HepG2 (cell line): ENCODE data around the gene BIRC5. TPM values are rescaled to one million over a fixed set of nuclear protein-coding genes. Genes with fewer than 3 reads are reported as not detected.
A peak's percentile ranks its signal among the peaks of the same experiment; 100 is the strongest.

Experiments
- ATAC-seq: fragments of 200-7000 bp; cut with Tn5 transposase; 3 replicates; pipeline ENCODE4 v1.9.1; 2020; ENCODE audit warnings: mild to moderate bottlenecking, moderate library complexity
- BruUV-seq: library from RNA; stranded (reverse); fragments of 400-500 nt; replicated peaks from 2 replicates; lab custom pipeline; 2021; lab: Mats Ljungman, UMichigan
- CTCF ChIA-PET: fragments of 300-600 bp; formaldehyde crosslinking; extraction: SDS; loops from one replicate; lab custom pipeline; 2021; ENCODE audit warnings: low total read pairs, inconsistent platforms, low intra/inter-chr PET ratio; lab: Yijun Ruan, JAX
- POLR2A ChIA-PET: fragments of 350-600 bp; sonication (Branson Sonifier 250); formaldehyde crosslinking; loops from one replicate; lab custom pipeline; 2020; ENCODE audit warnings: antibody characterized with exemption, inconsistent platforms; lab: Yijun Ruan, JAX
- DNase-seq: peaks from one replicate; pipeline ENCODE4 v3.0.0-alpha.2; 2015; ENCODE audit warnings: low spot score
- FAIRE-seq: peaks from 3 replicates; lab custom pipeline; 2011; peaks lifted over from hg19 to GRCh38; lab: Jason Lieb, UNC
- H2AFZ ChIP-seq: one replicate; pipeline ENCODE4 v1.6.1; 2011; ENCODE audit warnings: low read length, inconsistent platforms
- H3K27ac ChIP-seq: fragments of 300-600 bp; 3 replicates; pipeline ENCODE4 v1.8.0; 2011; ENCODE audit warnings: mixed run types, mild to moderate bottlenecking, mixed read lengths, low read length, inconsistent platforms; ENCODE audit not compliant: insufficient read depth; ENCODE audit errors: extremely low read length
- H3K27me3 ChIP-seq, 2 experiments: fragments of 200-600 bp in 1 of 2; 2 replicates in 1 of 2; 3 replicates in 1 of 2; pipeline versions ENCODE4 v1.6.0 to v1.8.0; 2011; ENCODE audit warnings: low read length in 2 of 2, mild to moderate bottlenecking in 2 of 2, moderate library complexity in 2 of 2, inconsistent platforms in 1 of 2; ENCODE audit not compliant: insufficient read depth in 2 of 2, control insufficient read depth in 1 of 2
- H3K36me3 ChIP-seq, 2 experiments: fragments of 200-600 bp in 1 of 2; replicated peaks in 1 of 2; 2 replicates in 1 of 2; 3 replicates in 1 of 2; pipeline versions ENCODE4 v1.5.1 to v1.8.0; 2011; ENCODE audit warnings: low read length in 2 of 2, inconsistent platforms in 1 of 2; ENCODE audit not compliant: insufficient read depth in 2 of 2, control insufficient read depth in 1 of 2
- H3K4me1 ChIP-seq: 2 replicates; pipeline ENCODE4 v1.5.1; 2012; ENCODE audit warnings: low read length, inconsistent platforms; ENCODE audit not compliant: insufficient read depth
- H3K4me2 ChIP-seq: 2 replicates; pipeline ENCODE4 v1.6.0; 2011; ENCODE audit warnings: low read depth, low read length, inconsistent platforms
- H3K4me3 ChIP-seq, 3 experiments: fragments of 200-600 bp in 1 of 3; sonication (generic), shearing (Covaris generic) in 1 of 3; replicated peaks in 1 of 3; 2 replicates each; pipeline ENCODE4 v1.5.1; 2011 to 2016; ENCODE audit warnings: low read length in 3 of 3, inconsistent platforms in 2 of 3, low read depth in 2 of 3, mild to moderate bottlenecking in 2 of 3, control low read depth in 1 of 3, mixed read lengths in 1 of 3; ENCODE audit not compliant: insufficient read depth in 1 of 3
- H3K79me2 ChIP-seq: one replicate; pipeline ENCODE4 v1.6.1; 2011; ENCODE audit warnings: low read length, inconsistent platforms; ENCODE audit not compliant: insufficient read depth
- H3K9ac ChIP-seq: 2 replicates; pipeline ENCODE4 v1.6.0; 2011; ENCODE audit warnings: mild to moderate bottlenecking, low read depth, low read length, inconsistent platforms; ENCODE audit not compliant: insufficient read depth
- H3K9me3 ChIP-seq: 2 replicates; pipeline ENCODE4 v1.5.1; 2012; ENCODE audit warnings: mild to moderate bottlenecking, low read length
- H4K20me1 ChIP-seq: 2 replicates; pipeline ENCODE4 v1.6.0; 2011; ENCODE audit warnings: inconsistent platforms, mild to moderate bottlenecking, low read length, moderate library complexity; ENCODE audit not compliant: insufficient read depth
- KDM3A ChIP-seq: IDR thresholded peaks from 2 replicates; pipeline ENCODE4 v1.6.1; 2018; ENCODE audit warnings: low read depth, missing compliant biosample characterization
- LCORL ChIP-seq, 2 experiments: fragments of 450-650 bp in 1 of 2; sonication (generic) in 1 of 2; formaldehyde crosslinking in 1 of 2; IDR thresholded peaks; 2 replicates each; pipeline versions ENCODE4 v1.5.0 to v1.6.1; 2017 to 2020; ENCODE audit warnings: antibody characterized with exemption in 1 of 2, missing genetic modification reagents in 1 of 2
- MEIS2 ChIP-seq: sonication (generic); formaldehyde crosslinking; IDR thresholded peaks from 2 replicates; pipeline ENCODE4 v1.9.0; 2021; ENCODE audit warnings: mild to moderate bottlenecking, missing genetic modification reagents
- NKX3-1 ChIP-seq: sonication (generic); formaldehyde crosslinking; IDR thresholded peaks from 2 replicates; pipeline ENCODE4 v1.5.0; 2020; ENCODE audit warnings: missing genetic modification reagents
- POLR2A ChIP-seq, 2 experiments: IDR thresholded peaks; 2 replicates each; pipeline ENCODE4 v1.6.1; 2011; ENCODE audit warnings: low read depth in 2 of 2, low read length in 2 of 2, mild to moderate bottlenecking in 1 of 2, moderate library complexity in 1 of 2; ENCODE audit not compliant: insufficient read depth in 1 of 2
- TIGD3 ChIP-seq: sonication (generic); formaldehyde crosslinking; IDR thresholded peaks from 2 replicates; pipeline ENCODE4 v1.5.1; 2020; ENCODE audit warnings: mild to moderate bottlenecking, missing genetic modification reagents, borderline replicate concordance
- ZFP82 ChIP-seq: sonication (generic); formaldehyde crosslinking; IDR thresholded peaks from 2 replicates; pipeline ENCODE4 v1.5.1; 2020; ENCODE audit warnings: mild to moderate bottlenecking, missing genetic modification reagents, borderline replicate concordance
- ZNF737 ChIP-seq: sonication (generic); formaldehyde crosslinking; IDR thresholded peaks from 2 replicates; pipeline ENCODE4 v1.5.0; 2020; ENCODE audit warnings: missing genetic modification reagents, mild to moderate bottlenecking, borderline replicate concordance
- WGBS: methylation state at CpG from one replicate; pipeline ENCODE4 v1.1.6; 2017; ENCODE audit warnings: low lambda C conversion rate; 5-methylcytosine and 5-hydroxymethylcytosine counted together
- in situ Hi-C: cut with HindIII; loops from 2 replicates; pipeline ENCODE4 v1.10.0; 2017; ENCODE audit warnings: low pct_unique_long_range_greater_than_20kb; ENCODE audit not compliant: extremely low pct_ligation_motif_present
- intact Hi-C: fragments of 100-400 bp; cut with micrococcal nuclease; formaldehyde crosslinking; loops from one replicate; pipeline ENCODE4 v1.10.0; 2022; ENCODE audit not compliant: unreplicated experiment
- polyA plus RNA-seq, 8 experiments: library from polyadenylated mRNA; depleted of rRNA in 3 of 8; stranded (reverse) in 7 of 8; unstranded in 1 of 8; fragments of >200 nt; fragmentation: Illumina TruSeq in 4 of 8; extraction: Trizol in 4 of 8; gene quantifications; 2 replicates each; pipeline versions ENCODE4 v1.2.1 to v1.2.3, GENCODE V29; 2011 to 2016; ENCODE audit warnings: low read depth in 4 of 8, missing spikeins in 1 of 8, mixed read lengths in 1 of 8; ENCODE audit not compliant: insufficient read depth in 1 of 8
- total RNA-seq, 5 experiments: library from RNA; depleted of rRNA; stranded (reverse); fragments of >200 nt; fragmentation: Illumina TruSeq; extraction: Trizol; gene quantifications; 2 replicates each; pipeline ENCODE4 v1.2.3, GENCODE V29; 2016; ENCODE audit warnings: low read depth in 1 of 5
- TF ChIP-seq, protein P1 (sequence below): sonication (generic); formaldehyde crosslinking; IDR thresholded peaks from 2 replicates; pipeline ENCODE4 v1.4.0; 2020; ENCODE audit warnings: missing genetic modification reagents, borderline replicate concordance
- TF ChIP-seq, protein P2 (sequence below): sonication (generic); formaldehyde crosslinking; IDR thresholded peaks from 2 replicates; pipeline ENCODE4 v1.4.0; 2020; ENCODE audit warnings: missing genetic modification reagents
- TF ChIP-seq, protein P3 (sequence below): sonication (generic); formaldehyde crosslinking; IDR thresholded peaks from 2 replicates; pipeline ENCODE4 v1.8.0; 2022; ENCODE audit warnings: missing genetic modification reagents, mild to moderate bottlenecking, borderline replicate concordance

Gene BIRC5
- total and polyA plus RNA-seq, 2 of the 13 experiments (the other 11 are each of a cell fraction or from before 2014, with no cell fraction given), result 30.3 to 135 TPM

DNA sequence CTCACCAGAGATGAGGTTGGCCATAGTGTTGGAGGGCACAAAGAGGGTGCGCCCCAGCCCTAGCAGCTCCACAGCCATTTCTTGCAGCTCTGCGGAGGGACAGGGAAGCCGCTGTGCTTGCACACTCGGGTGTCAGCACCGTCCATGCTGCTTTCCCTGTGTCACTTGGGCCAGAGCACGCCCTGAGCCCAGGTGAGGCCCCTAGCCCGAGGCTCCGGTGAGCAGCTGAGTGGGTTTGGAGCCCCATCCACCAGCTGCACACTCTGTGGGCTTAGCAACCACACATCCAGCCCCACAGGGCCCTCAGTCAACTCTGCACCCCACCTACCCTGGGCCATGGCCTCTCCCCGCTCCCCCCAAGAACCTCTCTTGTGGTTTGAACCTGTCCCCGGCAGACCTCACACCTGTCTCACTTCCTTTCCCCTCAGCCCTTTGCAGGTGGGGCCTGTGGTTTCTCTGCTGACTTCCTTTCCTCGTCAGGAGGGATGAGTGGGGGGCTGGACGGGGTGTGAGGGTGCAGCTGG lies 38.1 kb downstream of the BIRC5 start (continued):
- TF ChIP-seq, protein P1, sequence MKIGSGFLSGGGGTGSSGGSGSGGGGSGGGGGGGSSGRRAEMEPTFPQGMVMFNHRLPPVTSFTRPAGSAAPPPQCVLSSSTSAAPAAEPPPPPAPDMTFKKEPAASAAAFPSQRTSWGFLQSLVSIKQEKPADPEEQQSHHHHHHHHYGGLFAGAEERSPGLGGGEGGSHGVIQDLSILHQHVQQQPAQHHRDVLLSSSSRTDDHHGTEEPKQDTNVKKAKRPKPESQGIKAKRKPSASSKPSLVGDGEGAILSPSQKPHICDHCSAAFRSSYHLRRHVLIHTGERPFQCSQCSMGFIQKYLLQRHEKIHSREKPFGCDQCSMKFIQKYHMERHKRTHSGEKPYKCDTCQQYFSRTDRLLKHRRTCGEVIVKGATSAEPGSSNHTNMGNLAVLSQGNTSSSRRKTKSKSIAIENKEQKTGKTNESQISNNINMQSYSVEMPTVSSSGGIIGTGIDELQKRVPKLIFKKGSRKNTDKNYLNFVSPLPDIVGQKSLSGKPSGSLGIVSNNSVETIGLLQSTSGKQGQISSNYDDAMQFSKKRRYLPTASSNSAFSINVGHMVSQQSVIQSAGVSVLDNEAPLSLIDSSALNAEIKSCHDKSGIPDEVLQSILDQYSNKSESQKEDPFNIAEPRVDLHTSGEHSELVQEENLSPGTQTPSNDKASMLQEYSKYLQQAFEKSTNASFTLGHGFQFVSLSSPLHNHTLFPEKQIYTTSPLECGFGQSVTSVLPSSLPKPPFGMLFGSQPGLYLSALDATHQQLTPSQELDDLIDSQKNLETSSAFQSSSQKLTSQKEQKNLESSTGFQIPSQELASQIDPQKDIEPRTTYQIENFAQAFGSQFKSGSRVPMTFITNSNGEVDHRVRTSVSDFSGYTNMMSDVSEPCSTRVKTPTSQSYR (CRISPR knock-in tag), result no peak

GRCh38 chr17:78252701-78253635 lies 38.9 kb downstream of the BIRC5 start:
- H3K9me3 ChIP-seq, result no peaks in the 10 kb centered on the region
- no peaks in the 10 kb centered on the region for H4K20me1 ChIP-seq
- no peaks in the 10 kb centered on the region for H3K36me3 ChIP-seq
- H3K27ac ChIP-seq, result no peak overlapping the region
- ChIA-PET CTCF (interaction anchor here (1.4 kb wide), 1 partner anchor 140 kb away, joined by 3 read pairs; no protein-coding TSS in a partner anchor), POLR2A (interaction anchor here (2.7 kb wide), 1 partner anchor 11 kb away, joined by 16 read pairs; no protein-coding TSS in a partner anchor)
- no peak overlapping the region for H3K4me2 ChIP-seq
- 63% methylated on average over 15 of the region's 15 CpGs for WGBS
- no peak overlapping the region for H3K4me3 ChIP-seq
- ATAC-seq, result no peak
- intact Hi-C loops (loop anchor here (5.0 to 10.0 kb wide), 2 partner anchors 62 to 169 kb away; no protein-coding TSS in a partner anchor), in situ Hi-C loops (no loop called here)
- H3K79me2 ChIP-seq, result no peaks in the 10 kb centered on the region
- no peak overlapping the region for H2AFZ ChIP-seq
- H3K4me1 ChIP-seq, result peaks cover 73% of the 10 kb centered on the region
- no peak overlapping the region for H3K9ac ChIP-seq
- FAIRE-seq, result no peak
- BruUV-seq, result no TSS peak
- H3K27me3 ChIP-seq, result peaks cover 2 to 36% of the 10 kb centered on the region in 2 experiments; a peak in 4 of 5 replicates
- DNase-seq, result no peak
- TF ChIP-seq, protein P2, sequence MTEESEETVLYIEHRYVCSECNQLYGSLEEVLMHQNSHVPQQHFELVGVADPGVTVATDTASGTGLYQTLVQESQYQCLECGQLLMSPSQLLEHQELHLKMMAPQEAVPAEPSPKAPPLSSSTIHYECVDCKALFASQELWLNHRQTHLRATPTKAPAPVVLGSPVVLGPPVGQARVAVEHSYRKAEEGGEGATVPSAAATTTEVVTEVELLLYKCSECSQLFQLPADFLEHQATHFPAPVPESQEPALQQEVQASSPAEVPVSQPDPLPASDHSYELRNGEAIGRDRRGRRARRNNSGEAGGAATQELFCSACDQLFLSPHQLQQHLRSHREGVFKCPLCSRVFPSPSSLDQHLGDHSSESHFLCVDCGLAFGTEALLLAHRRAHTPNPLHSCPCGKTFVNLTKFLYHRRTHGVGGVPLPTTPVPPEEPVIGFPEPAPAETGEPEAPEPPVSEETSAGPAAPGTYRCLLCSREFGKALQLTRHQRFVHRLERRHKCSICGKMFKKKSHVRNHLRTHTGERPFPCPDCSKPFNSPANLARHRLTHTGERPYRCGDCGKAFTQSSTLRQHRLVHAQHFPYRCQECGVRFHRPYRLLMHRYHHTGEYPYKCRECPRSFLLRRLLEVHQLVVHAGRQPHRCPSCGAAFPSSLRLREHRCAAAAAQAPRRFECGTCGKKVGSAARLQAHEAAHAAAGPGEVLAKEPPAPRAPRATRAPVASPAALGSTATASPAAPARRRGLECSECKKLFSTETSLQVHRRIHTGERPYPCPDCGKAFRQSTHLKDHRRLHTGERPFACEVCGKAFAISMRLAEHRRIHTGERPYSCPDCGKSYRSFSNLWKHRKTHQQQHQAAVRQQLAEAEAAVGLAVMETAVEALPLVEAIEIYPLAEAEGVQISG (CRISPR knock-in tag), result 0 out of 2 replicates have a peak, but pooled peaks have one; percentile 15
- no peak for TF ChIP-seq ZFP82
- TF ChIP-seq LCORL (IDR thresholded peaks at IDR 0.05), result no peak
- no peak for TF ChIP-seq LCORL (CRISPR knock-in tag; IDR thresholded peaks at IDR 0.05)
- no peak for TF ChIP-seq NKX3-1
- TF ChIP-seq ZNF737 (CRISPR knock-in tag), result 0 out of 2 replicates have a peak, but pooled peaks have one; percentile 65
- TF ChIP-seq, protein P3, sequence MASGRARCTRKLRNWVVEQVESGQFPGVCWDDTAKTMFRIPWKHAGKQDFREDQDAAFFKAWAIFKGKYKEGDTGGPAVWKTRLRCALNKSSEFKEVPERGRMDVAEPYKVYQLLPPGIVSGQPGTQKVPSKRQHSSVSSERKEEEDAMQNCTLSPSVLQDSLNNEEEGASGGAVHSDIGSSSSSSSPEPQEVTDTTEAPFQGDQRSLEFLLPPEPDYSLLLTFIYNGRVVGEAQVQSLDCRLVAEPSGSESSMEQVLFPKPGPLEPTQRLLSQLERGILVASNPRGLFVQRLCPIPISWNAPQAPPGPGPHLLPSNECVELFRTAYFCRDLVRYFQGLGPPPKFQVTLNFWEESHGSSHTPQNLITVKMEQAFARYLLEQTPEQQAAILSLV (CRISPR knock-in tag), result no peak
- no peak for TF ChIP-seq MEIS2 (CRISPR knock-in tag)
- 0 out of 4 replicates have a peak, but pooled peaks of 1 of the 2 experiments have one; percentile 9 for TF ChIP-seq POLR2A (IDR thresholded peaks at IDR 0.05; ENCODE audit: insufficient read depth in 1 of 2, low read depth in 2 of 2, low read length in 2 of 2)
- no peak for TF ChIP-seq KDM3A (CRISPR knock-in tag)
- TF ChIP-seq TIGD3, result no peak
